Measurements from ENCODE around the gene MYO1C.
"Not testable (repeated sequence)": the region's sequence is repeated elsewhere in the genome, so short reads cannot be mapped to it uniquely, and the experiment has no call there.

The MYO1C gene

DNA sequence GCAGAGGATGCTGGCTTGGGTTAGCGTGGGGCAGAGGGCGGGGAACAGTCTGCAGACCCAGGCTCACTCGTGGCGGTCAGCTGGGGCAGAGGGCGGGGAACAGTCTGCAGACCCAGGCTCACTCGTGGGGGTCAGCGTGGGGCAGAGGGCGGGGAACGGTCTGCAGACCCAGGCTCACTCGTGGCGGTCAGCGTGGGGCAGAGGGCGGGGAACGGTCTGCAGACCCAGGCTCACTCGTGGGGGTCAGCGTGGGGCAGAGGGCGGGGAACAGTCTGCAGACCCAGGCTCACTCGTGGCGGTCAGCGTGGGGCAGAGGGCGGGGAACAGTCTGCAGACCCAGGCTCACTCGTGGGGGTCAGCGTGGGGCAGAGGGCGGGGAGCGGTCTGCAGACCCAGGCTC, 16.2 kb upstream of the MYO1C start:
- not testable (repeated sequence) for DNase-seq

DNA sequence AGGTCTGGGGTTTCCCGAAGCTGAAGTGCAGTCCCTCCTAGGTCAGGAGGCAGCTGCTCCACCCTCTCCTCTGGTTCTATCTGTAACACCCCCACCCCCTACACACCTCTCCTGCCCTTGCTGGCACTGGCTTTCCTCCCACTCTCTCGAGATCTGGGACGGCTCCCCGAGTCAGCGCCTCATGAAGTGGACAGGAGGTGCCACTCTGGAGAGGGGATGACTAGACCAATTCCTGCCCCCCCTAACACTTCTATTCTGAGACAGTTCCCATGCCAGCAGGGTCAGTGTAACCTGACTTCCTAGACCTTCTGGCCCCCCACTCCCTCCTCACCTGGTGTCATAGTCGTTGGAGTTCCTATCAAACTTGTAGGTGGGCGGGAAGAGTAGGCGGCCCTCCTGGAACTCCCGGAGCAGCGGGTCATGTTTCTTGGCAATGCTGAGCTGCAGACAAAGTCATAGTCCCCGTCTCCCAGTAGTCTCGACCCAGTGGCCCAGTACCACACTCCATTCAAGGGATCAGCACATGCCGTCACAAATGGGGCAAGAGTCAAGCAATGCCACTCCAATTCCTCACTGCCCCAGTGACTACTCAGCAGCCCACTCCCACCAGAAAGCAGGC, 14.3 kb upstream of the MYO1C start:
- no peak for DNase-seq

DNA sequence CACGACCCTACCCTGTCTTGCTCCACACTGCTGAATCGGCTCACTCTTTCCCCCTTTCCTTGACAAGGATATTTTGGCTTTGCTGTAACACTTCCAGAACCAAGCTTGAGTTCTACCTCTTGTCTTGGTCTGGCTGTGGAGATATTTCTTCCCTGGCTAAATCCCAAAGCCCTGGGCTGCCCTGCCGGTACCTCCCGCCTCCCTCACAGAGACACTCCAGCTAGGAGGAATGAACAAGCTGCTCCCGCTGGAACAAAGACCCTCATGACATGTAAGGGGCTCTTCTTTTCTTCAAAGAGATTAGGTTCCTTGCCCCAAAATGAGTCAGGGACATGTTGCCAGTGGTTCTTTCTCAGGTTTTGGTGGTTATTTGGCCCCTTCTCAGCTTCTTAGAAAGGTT, 13.1 kb upstream of the MYO1C start:
- no peak for DNase-seq

DNA sequence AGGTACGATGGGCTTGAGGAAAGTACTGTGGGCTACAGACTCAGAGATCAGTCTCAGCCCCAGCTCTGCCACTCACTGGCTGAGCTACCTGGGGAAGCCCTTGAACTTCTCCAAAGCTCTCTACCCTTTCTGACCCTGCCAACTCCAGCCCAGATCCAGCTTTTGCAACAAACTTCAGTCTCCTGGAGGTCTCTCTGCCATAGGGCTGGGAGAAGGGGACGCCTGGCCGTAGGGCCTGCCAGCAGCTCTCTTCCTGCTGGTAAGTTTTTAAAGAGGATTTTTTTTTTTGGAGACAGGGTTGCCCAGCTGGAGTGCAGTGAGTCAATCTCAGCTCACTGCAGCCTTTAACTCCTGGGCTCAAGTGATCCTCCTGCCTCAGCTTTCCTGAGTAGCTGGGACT, 12.4 kb upstream of the MYO1C start:
- DNase-seq = no peak

DNA sequence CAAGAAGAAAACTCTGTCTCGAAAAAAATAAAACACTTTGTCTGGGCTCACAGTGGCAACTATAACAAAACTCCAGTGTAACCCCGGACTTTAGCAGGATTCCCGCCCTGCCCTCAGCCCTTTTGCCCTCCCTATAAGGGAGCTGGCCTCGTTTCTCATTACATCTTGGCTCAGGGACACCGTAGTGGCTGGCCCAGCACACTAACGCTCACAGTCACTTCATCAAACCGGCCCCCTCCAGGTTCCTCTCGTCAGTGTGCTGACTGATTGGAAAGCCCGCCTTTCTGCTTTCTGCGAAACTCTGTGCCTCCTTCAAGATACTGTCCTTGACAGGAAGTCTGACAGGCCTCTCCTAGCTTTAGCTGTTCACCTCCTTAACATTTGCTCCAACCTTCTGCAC, 11.2 kb upstream of the MYO1C start:
- DNase-seq = no peak

DNA sequence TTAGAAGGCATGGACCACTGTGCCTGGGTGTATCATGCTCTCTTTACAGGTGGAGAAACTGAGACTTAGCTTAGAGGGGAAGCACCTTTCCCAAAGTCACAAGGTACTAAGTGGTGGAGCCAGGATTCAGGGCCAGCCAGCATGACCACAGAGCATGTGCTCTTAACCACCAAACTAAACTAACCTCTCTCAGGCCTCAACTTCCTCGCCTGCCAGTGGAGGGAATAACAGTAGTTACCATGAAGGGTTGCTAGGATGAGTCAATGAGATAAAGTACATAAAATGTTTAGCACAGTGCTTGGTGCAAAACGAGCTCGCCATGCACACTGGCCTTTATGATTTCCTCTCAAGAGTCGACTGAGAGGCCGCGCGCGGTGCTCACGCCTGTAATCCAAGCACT, 6.4 kb upstream of the MYO1C start:
- peak; percentile 41 to 57 (median 56) for DNase-seq

DNA sequence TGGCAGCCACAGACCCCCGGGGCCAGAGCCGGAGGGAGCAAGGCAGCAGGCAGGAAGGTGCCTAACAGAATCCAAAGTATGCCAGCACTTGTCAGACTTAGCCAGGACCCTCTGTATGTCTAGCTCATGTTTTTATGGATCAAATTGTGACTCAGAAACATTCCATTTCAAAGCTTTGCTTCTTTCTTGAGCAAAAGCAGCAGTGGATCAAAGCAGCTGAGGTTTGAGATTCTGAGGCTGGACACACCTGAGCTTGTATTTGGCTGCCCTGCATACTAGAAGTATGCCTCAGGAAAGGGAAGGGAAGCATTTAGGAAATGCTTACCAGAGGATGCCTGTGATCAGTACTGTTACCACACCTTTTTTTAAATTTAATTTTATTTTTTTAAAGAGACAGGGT, 5.7 kb upstream of the MYO1C start:
- no peak for DNase-seq

DNA sequence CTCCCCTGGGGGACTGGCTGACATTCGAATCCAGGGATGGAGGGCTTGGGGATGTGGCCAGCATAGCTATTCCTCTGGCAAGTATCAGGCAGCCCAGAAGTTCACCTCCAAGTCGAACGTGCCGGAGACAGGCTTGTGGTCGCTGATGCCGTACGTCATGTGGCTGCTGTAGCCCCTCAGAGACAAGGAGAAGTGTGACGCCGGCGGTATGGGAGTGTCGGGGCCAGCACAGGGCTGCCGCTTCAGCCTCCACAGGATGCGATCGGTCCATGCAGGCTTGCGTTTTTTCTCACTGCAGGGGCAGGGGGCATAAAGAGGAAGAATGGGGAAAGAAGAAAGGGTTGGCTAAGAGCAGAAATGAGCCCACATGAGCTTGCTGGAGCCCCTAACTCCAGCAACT, 5.3 kb upstream of the MYO1C start:
- no peak for DNase-seq

DNA sequence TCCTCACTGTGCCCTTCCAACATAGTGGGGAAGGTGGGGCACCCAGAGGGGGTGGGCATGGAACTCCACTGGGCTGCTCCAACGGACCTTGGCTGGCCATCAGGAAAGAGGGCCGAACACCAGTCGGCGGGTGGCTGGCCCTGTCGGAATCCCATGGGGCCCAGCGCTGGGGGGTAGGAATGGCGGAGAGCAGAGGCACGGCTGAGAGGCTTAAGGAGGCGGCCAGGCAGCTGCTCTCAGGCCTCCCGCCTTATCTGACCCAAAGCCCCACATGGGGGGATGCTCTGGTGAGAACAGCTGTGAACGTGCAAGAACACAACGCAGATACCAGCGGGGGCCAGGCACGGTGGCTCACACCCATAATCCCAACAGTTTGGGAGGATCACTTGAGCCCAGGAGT, 4.4 kb upstream of the MYO1C start:
- no peak for DNase-seq

DNA sequence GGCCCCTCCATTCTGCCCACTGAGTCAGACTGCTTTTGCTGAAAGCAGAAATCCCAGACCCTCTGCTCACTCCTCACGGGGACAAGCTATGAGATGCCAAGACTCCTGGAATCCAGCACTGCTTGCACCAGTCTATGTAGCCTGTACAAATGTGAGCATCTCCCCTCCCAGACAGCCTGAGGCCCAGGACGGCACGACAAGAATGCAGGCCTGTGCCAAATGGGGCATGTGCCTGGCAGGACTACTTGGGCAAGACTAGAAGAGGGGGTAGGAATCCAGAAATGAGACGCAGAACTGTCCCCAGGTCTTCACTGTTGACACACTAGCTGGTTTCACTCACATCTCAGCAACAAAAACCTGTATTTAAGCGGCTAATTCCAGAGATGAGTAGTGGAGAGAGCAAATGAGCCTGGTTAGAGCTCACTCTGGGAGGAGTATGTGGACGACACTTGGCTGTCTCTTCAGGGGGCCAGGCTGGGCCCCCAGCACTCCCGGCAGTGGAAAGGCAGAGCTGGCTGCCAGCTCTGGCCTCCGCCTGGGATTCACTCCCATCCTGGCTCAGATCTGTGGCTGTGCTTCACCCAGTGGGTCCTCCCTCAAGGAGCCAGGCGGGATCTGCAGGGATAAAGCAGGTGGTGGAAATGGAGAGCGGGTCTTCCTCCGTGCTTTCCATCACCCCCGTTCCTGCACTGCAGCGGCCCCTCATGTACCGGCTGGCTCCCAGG, 2.9 kb upstream of the MYO1C start:
- no peak for DNase-seq

DNA sequence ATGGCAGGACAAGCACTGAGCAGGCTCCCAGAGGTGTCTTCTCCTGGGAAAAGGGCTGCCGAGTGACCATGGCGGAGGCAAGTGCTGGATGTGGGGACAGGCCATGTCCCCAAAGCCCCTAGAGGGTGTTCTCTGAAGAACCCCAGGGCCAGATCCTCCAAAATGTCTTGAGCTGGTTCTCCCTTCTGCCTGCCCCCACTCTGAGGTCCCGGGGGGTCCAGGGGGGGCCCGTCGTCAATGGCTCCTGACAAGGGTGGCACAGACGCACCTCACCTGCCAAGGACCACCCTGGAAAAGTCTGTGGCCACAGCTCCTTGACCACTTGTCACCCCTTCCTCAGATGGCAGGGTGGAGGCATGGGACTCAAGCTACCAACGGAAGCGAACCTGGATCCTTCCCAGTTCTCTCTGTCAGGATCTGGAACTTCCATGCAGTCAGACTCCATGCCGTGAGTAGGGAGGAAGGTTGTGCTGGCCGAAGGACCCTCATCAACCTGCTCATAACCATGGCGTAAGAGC, 2.3 kb upstream of the MYO1C start:
- DNase-seq = no peak

DNA sequence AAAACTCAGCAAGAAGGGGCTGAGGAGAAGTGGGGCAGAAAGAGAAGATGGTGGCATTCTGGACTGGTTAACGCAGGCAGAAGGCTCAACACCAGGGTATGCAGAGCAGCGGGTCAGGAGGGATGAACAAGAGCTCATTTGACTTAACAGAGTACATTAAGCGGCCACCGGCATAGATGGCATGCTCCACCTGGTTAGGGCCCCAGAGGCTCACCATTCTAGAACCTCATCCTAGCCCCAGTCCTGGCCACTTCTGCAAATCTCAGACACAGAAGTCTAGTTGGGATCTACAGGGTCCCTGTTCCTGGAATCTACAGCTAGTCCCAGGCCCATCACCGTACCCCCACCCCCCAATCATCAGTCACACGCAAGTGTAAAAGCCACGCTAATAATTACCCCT, 1.7 kb upstream of the MYO1C start:
- no peak for DNase-seq

DNA sequence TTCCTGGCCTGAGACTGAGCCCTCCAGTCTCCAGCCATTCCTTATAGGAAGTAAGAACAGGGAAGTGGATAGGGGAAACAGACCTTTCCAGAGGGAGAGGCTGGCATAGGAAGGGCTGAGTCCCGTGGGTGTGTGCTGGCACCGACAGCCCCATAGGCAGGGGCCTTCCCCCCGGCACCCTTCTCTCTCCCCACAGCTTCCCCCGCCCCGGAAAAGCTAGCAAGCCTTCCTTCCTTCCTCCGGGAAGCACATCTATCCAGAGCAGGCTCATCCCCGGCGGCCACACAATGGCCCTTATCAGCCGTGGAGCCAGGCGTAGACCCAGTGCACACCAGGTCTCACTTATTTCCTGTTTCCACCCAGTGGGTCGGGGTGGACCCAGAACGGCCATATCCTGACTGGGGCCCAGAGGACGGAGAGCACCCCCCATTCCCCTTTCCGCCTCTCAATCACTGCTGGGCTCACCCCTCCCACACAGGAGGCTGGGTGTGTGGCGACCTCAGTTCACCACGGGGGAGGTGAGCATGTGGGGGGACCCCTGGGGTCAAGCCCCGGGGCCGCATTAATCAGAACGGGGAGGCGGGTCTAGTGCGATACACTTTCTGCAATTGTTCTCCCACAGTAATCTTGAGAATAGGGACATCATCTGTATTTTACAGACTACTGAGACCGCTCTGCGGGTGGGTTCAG, 950 bp upstream of the MYO1C start:
- peak; percentile 79 to 88 (median 85) for DNase-seq

DNA sequence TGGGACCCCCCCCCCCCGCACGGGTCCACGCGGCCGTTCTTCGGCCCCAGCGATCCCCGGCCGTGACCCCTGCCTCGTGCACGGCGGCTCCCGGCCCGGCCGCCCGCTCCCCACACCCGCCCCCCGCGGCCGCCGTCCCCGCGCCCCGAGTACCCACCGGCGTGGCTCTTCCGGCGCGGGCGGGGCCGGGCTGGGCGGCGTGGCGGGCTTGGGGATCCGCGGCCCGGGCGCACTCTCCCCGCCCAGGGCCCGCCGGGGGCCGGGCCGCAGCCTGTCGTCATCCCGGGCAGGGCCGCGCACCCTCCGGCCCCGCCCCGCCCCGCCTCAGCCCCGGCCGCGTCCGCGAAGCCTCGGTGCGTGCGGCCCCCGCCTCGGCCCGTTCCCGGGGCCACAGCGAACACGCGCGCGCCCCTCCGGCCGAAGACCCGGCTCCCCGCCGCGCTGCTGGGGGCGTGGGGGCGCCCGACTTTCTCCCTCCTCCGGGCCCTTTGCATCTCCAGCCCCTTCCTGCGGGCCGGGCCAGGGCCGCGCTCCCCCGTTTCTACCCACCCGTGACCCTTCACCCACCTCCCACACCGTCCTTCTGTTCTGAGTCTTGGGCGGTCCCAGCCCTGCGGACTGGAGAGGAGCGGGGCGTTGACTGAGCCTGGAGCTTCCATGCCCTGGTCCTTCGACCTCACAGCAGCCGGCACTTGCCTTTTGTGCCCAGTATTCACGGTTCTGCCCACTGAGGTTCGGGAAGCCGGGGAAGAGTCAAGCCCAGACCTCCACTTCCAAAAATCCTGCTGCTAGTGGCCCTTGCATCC, 840 bp downstream of the MYO1C start:
- peak; percentile 75 to 94 (median 84) for DNase-seq

DNA sequence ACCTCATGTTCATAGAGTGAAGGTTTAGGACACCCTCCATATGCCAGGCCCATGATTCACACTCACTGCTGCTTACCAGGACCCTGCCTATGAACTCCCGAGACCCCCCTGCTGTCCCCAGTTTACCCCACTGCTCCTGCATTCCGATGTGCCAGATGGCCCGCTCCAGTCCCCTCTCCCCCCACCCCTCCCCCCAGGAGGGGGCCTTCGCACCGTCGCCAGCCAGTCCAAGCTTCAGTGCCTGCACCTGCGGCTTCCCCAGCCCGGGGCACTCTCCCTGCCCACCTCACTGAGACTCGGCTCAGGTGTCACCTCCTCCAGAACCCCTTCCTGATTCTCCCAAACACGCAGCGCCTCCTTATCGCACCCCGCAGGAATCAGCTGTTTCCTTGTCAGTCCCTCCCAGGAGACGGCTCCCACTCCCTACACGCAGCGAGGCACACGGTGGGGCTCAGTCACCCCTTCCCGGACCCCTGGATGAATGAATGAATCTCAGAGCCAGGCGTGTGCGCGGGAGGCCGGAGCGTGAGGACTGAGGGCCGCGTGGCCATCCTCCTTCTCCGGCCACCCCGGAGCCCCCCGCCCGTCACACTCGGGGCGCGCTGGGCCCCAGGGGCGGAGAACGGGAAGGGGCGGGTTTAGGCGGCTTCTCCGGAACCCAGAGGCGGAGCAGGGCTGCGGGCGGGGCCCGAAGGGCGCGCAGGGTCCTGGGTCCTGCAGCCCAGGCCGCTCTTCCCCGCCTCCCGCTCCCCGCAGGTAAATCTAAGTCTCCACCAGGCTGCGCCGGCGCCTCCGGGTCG, 1.6 kb downstream of the MYO1C start:
- peak; percentile 56 to 81 (median 65) for DNase-seq

DNA sequence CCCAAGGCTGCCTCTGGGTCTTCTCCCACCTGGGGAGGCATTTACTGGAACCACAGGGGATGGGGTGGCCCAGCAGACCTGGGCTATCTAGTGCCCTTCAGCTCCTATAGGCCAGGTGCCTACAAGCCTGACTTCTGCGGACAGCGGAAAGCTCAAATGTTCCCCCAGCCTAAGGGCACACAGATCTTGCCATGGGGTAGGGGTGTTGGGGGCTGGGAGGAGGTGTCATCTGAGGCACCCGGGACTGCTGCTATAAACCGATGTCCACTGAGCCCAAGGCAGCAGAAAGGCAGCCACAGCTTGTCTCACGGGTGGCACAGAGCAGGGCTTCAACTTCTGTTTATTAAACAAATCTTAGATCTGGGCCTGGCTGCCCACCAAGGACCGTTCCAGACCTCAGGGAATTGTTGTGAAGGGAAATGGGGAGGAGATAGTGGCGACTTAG, 3.6 kb downstream of the MYO1C start:
- no peak for DNase-seq

DNA sequence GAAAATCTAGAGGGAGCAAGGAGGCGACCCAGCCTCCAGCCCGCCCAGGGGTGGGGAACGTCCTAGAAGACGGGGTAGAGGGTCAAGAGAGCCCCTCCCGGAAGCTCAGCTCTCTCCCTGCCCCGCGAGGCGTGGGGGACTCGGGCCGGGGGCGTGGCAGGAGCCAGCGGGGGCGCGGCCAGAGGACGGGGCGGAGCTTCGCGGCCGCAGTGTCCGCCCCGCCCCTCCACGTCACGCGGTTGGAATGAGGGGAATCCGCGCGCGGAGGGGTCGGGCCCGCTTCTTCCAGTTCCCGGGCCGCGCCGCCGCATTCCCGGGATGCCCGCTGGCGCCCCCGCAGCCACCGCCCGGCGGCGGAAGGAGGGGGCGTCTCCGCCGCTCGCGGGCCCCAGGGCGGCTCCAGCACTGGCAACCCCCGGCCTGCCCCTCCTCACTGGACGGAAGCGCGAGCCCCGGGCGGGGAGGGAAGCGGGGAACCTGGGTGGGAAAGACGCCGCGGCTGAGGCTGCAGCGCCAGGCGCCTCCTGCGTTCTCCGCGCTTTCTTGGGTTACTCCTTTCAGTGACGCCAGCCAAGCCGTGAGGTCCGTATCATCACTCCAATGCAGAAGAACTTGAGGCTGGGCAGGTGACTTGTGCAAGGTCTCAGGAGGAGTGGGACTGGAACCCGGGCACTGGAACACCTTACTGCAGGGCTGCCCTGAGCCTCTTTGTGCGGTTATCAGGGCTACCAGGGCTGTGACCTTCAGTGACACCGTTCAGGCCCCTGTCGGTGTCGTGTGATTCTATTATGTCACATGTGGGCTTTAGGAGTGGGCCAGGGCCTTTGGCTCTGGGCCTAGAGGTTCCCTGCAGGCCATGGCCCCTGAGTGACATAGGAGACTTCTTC, 4.3 kb downstream of the MYO1C start:
- DNase-seq = peak; percentile 81 to 96 (median 91)

DNA sequence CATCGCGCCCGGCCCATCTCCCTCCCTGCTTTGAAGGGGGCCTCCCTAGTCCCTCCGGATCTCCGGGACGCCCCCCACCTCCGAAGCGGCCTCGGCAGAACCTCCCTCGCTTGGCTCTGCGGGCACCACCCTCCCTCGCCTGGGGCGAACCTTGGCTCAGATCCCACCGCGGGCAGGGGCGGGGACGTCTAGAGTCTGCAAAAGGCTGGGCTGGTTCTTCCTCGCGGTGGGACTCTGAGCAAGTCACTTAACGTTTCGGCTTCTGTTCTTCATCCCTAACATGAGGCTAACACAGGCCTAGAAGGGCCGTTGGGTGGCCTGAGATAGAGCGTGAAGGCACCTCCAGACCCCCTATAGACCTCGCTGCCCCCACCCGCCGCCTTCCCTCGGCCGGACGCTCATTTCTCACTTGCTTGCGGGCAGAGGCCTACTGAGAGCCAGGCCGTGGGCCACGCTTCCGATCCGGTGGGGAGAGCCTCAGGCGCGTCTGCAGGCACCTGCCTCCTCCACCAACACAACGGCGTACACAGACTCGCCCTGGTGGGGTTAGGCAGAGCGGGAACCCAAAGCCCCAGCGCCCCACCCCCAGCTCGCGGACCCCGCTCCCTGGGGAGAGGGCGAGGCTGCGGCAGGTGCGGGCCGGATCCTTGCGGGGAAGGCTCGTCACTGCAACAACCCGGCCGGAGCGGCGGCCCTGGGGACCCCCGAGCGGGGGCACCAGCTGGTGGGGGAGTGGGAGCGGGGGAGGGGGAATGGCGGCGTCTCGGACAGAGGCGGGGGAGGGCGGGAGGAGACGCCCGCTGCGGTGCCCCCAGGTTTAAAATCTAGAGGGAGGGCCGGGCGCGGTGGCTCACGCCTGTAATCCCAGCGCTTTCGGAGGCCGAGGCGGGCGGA, 5.4 kb downstream of the MYO1C start:
- peak; percentile 56 to 85 (median 65) for DNase-seq

DNA sequence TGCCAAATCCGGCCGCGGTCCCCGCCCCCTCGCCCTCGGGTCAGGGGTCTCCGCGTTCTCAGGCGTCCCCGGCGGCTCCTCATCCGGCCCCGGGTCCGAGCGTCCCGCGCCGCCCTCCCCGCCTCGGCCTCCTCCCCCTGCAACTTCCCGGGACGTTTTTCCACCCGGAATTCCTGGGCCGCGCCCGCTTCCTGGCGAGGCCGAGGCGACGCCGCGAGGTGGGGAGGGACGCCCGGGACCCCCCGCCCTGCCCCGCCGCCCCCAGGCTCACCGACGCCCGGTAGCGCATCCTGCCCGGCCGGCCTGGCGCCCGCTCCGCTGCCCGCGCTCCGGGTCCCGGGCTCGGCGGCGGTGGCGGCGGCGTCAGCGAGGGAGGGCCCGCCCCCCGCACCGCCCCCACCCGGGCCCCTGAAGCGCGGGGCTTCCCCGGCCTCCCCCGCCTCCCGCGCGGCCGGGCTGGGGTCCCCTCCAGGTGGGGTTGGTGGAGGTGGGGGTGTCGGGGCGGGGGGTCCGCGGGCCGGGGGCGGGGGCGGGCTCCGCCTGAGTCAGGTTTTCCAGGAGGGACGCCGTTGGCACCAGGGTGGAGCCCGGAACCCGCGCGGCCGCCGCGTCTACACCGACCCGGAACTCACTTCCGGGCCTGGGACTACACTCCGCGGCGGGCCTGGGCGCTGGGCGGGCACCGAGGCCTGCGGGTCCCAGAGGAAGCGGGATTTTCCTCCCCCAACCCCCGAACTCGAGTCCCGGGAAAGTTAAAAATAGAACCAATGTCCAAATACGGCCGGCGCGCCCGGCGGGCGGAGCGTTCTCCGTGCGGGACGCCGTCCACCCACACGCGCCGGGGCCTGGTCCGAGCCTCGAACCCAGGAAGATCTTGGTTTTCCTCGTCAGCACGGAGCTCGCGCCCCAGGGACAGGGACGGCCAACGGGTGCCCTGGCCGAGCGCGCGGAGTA, 6.8 kb downstream of the MYO1C start:
- DNase-seq = peak; percentile 47 to 83 (median 58)
